CD4-positive, alpha-beta T cell treated with Interleukin-4 for 1 hour (primary cell): ENCODE measurements around the gene CBX8.

ENCODE experiments used
- DNase-seq, 2 donors: peaks; one replicate each; pipeline ENCODE4 v3.0.0-alpha.2; 2020 to 2022

Gene CBX8

DNA sequence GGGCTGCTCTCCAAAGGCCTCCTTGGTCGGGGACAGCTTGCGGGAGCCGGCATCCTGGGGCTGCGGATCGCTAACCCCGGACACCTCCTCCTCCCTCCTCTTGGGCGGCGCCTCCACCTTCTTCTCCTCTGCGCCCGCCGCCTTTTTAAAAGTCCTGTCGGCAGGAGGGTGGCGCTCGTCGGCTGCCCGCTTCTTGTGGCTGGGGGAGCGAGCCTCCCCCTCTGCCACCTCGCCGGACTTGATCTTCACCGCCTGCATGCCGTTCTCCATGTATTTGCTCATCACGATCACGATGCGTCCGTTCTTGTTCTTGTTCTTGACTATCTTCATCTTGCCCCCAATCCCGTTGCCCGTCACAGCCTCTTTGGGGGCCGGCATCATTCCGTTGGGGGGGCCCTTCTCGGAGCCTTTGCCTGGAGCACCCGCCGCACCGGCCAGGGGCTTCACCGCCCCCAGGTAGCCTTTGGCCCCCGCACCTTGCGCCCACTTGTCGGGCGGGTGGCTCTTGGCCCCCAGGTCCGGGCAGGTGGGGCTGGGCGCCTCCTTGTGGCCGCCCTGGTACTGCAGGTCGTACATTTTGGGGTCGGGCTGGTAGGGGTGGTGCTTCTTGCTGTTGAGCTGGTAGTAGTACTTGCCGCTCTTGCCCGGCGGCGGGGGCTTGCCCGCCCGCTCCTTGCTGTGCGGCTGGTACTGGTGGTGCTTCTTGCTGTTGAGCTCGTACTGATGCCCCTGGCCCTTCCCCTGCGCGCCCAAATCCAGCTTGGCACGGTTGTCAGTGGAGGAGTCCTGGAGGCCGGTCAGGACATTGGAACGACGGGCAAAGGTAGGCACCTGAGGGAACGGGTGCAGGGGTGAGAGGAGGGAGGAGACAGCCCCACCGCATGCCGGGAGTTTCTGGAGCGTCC lies 37.9 kb upstream of the CBX8 start:
- peak; percentile 49 to 63 for DNase-seq

DNA sequence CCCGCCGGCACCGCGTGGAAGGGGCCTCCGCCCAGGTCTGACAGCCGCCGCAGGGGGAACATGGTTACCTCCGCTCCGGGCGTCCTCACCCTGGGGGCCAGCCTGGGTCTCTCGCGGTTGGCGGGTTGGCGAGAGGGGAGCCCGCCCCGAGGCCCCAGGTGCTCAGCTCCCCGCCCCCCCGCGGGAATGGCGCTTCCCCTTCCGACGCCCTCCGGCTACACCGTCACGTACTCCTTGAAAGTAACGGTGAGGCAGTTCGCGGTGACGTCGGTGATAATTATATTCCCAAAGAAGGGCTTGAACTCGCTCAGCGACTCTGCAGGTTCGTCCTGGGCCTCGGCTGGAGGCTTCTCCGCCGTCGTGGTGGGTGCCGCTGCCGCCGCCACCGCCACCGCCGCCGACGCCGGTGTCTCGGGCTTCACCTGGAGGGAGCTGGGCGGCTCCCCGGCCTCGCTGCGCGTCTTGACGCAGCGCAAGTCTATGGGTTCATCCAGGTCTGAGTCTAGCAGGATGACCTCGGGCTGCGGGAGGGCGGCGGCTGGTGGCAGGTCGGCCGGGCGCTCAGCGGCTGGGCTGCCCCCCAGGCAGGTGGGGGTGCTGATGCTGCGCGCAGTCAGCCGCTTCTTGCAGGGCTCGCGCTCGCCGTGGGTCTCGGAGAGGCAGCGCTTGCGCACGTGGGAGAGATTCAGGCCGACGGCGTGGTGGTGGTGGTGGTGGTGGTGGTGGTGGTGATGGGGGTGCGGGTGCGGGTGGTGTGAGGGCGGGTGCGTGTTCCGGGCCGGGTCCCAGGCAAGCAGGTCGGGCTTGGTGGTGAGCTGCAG lies 37.1 kb upstream of the CBX8 start:
- DNase-seq, result no peak

DNA sequence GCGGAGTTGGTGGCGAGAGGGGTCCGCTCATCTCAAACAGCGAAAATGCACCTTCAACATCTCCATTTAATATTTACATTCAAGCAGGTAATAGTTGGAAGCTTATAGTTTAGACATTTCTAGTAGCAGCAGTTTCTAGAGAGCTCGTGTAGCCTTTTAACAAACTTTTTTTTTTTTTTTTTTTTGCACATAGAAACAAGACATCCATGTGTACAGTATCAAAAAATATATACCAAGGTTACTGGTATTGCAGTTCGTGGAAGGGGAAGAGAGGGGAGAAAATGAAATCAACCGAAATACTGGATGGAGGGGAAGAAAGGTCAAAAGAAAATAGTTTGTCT lies 36.2 kb upstream of the CBX8 start:
- DNase-seq, result no peak

DNA sequence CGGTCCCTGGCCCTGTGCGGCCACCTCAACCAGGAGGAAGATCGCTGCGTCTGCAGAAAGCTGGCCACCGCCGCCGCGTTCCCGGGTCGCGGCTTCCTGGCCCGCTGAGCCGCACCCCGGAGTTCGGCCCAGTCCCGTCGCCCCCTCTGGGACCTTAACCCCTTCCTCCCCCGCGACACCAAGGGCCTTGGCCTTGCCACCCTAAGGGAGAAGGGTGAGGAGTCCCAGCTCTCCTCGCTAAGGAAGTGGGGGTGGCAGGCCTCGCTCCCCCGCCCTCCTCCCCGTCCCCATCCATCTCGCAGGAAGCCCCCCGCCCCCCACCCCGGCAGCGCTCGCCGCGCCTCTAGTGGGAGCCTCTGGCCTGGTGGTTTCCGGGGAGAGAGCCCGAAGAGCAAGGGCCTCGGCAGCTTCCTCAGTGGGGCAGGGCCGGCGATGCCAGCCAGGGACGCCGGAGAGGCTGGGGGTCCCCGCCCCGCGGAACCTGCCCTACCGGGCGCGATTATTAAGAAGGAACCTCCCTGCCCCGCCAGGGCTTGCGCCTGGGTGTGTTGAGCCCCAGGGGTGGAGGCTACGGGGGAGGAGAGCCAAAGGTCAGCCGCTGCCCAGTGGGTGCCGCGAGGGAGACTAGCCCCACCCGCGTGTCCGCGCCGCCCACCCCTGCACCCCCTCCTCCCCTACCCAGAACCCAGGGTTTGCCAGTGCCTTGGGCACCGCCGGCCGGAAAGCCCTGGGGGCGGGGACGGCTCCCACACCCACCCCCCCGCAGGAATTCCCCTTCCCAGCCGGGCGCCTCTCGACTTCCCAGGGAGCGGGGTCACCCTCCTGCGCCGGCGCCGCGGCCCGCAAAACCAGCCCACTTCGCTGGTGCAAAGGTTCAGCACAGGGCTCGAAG lies 35.6 kb upstream of the CBX8 start:
- DNase-seq, result no peak

DNA sequence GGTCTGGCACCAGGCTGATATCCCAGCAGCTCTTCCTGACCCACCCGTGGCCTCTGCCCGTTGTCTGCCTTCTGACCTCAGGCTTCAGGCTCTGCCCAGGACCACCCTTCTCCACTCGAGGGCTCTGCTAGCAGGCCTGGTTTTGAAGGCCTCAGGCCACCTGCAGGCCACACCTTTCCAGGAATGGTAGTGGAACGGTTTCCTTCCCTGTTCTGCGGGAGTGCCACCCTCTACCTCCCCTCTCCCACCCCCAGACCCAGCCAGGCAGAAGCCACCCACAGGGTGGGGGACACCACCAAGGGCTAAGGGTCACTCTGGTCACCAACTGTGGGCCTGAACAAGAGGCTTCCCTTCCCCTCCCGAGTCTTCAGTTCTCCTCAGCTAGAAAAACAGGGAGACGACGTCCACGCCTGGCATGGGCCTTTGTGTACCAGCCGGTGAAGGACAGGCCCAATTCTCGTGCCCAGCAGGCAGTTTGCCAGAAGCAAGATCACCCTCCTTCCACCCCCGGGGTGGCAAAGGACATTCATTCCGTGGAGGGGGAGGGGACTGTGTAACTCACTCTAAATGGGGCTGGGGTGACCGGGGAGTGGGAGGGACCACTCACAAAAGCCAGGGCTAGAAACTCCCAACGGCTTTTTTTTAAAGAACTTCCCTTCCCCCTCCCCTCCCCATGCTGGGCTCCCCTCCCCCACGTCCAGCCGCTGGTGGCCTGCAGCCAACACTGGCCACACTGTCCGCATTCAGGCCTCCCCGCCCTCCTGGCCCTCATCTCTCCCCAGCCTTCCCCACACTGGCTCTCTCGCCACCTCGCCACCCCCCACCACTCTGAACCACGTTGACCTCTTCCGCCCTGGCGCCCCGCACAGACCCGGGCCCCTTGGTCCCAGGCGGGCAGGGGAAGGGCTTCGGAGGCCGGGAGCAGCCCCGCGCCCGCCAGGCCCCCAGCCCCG lies 34.7 kb upstream of the CBX8 start:
- DNase-seq, result no peak

DNA sequence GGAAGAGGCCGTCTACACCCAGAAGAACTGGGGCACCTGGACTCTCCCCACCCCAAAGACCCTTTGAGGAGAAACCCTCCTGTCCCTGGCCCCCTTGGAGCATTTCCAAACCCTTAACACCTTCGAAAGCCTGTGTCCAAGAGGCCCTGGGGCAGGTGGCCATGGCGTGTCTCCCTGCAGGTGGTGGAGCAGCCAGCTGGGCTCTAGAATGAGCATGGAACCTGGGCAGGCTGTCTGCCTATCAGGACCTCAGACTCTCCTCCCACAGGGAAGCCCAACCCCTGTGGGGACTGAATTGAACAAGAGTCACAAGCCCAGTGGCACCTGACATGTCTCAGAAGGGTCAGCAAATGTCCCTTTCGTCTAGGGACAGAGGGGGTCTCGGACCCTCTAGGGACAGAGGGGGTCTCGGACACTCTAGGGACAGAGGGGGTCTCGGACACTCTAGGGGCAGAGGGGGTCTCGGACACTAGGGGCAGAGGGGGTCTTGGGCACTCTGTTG lies 33.9 kb upstream of the CBX8 start:
- DNase-seq, result no peak

DNA sequence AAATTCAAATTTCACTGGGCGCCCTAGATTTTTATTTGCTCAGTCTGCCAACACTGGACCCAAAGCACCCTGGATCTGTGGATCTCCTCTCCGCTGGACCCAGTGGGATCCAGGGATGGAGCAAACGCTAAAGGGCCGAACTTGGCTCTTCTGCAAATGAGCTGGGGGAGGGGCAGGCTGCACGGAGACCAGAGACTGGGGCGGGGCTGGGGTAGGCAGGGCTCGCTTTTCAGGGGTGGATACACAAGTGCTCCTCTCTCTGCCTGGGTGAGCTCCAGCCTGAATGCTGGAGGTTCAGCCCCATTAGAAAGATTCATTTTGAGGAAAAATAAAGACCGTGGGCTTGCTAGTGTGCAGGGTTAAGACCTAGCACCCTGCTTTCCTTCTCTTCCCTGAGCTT lies 33.4 kb upstream of the CBX8 start:
- no peak for DNase-seq

DNA sequence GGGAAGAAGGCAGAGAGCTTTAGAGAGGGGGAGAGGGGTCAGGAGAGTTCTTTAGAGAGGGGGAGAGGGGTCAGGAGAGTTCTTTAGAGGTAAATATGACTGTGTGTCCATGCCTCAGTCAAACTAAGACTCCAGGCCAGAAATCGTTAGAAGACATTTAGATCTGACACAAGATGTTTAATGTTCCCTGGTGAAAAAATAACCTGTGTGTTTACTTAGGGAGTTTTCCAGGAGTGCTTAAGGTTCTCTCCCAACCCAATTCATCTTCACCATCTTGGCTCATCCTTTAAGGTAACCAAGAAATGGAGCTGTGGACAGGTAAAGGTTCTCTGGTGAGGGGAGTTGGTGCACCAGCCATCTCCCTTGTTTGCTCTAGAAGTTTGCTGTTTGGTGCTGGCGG lies 32.6 kb upstream of the CBX8 start:
- no peak for DNase-seq

DNA sequence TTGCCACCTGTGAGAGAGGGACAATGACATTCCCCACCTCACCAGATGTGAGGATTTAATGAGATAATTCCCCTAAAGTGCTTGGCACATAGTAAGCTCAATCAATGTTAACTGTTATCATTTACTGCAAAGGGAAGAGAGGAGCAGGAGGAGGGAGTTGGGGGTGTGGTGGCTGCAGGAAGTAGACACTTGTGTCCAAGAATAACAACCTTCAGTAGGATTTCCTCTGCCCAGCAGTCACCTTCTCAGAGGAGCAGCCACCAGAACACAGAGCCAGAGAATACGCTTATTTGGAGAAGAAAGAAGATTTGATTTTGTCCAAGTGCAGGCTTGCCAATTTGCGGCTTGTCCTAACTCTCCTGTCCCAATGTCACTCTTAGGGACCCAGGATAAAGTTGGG lies 32.1 kb upstream of the CBX8 start:
- DNase-seq, result no peak

DNA sequence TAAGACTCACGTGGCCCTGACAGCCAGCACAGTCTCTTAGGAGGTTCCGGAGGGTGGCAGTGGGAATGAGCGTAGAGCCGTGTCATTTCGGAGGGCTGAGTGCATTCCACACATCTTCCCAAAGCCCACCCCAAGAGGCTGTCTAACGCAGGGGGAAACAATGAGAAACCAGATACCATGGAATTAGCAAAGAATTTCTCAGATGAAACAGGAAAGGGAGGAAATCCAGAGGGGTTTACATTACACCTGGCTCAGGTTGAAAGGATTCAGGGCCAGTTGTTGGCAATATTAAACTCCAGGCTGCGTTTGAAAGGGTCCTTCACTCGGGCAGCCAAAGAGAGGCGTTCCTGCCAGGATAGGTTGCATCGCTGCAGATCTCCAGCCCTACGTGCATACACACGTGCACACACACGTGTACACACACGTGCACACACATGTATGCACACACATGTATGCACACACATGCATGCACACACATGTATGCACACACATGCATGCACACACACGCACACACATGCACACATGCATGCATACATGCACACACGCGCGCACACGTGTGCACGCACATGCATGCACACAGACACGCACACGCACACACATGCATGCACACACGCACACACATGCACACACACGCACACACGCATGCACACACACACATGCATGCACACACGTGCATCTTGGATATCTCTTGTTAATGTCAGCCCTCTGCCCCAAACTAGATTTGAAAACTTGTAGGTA lies 30.1 kb upstream of the CBX8 start:
- no peak for DNase-seq

DNA sequence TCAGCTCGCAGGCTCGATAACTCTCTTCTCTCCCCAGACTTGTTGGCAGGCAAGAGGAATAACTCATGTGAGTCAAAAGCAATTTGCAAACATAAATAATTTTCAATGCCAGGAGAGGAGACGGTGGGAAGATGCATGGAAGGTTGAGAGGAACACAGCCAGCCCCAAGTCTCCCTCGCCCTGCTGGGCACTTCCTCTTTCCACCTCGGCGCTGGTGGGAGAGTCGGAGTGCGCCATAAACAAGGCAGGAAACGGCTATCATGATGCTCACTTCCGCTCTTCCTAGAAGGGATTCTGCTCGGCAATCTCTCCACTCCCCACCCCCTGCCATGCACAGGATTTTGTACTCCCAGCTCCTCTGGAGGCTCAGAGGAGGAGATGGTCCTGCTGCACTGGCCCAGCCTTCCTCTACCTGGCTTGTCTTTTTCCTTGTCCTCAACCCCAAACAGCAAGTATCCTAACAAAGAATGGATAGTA lies 29.4 kb upstream of the CBX8 start:
- DNase-seq, result peak in 1 of 2 donors; percentile 42

DNA sequence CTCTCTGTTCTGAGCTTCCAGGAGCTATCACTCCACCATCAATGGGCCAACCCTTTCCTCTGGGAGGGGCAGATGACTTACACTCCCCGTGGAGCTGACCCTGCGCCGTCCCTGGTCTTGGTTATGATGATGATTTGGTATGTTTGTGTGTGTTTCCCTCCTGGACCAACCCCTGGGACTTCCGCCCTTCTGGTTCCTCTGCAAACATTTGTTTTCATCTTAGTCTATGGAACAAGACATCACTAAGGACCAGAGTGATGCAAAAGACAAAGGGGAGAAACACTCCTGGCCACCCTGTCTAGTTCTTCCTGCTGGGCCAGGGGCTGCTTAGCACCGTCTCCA lies 28.7 kb upstream of the CBX8 start:
- DNase-seq, result no peak

DNA sequence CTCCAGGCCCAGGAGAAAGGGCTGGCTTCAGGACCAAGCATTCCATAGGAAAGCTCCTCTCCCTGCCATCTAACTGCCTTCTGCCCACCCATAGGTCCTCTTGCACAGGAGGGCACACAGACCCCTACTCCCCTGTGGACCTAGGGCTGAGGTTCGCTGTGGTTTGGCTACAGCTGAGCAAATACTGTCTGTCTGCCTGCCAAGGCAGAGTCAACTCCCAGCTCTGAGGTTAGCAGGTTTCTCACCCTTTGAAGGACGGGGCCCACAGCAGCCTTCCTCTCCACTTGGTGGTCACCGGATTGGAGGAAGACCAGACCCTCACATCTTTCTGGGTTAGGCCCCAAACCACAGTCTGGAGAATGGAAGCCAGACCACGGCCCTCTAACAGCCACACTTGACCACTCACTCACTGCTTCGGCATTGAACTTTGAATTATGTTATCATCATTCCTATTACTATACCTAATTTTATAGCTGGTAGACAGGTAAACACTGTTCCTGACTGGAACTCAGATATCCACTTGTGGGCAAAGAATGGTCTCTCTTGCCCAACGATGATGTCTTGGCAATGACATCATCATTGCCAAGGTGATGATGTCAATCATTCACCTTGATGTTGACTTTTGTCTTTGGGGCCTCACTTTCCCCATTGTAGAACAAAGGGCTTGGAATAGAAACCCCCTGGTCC lies 28.2 kb upstream of the CBX8 start:
- DNase-seq, result no peak

DNA sequence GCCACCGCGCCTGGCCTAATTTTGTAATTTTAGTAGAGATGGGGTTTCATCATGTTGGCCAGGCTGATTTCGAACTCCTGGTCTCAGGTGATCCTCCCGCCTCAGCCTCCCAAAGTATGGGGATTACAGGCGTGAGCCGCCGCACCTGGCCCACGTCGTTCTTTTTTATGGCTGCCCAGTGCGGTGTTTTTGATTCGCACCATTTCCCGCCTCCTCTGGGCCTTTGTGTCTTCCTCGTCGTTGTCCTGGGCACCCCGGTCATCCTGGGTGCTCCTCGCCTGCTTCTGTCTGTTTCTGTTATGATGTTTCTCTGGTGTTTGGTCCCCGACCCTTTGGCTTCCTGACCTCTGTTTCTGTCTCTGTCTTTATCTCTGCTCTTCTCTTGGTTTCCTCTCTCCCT lies 27.4 kb upstream of the CBX8 start:
- no peak for DNase-seq

DNA sequence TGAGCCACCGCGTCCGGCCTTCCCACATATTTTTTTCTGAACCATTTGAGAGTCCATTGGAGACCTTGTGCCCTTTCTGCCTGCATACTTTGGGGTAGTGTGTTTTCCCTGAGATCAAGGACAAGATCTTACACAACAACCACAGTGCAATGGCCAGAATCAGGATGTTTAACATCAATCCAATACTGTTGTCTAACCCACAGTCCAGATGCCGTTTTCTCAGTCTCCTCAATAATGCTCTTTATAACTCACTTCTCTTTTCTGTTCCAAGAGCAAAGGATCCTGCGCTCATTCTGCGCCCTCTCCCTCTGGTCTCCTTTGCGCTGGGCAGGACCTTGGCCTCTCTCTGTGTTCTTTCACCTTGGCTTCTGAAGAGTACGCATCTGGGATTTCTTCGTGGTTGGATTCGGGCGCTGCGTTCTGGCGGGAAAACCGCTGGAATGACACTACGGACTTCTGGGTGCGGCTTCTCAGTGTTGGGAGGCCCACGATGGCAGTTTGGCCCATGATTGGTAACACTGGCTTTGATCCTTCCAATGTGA lies 25.8 kb upstream of the CBX8 start:
- no peak for DNase-seq

DNA sequence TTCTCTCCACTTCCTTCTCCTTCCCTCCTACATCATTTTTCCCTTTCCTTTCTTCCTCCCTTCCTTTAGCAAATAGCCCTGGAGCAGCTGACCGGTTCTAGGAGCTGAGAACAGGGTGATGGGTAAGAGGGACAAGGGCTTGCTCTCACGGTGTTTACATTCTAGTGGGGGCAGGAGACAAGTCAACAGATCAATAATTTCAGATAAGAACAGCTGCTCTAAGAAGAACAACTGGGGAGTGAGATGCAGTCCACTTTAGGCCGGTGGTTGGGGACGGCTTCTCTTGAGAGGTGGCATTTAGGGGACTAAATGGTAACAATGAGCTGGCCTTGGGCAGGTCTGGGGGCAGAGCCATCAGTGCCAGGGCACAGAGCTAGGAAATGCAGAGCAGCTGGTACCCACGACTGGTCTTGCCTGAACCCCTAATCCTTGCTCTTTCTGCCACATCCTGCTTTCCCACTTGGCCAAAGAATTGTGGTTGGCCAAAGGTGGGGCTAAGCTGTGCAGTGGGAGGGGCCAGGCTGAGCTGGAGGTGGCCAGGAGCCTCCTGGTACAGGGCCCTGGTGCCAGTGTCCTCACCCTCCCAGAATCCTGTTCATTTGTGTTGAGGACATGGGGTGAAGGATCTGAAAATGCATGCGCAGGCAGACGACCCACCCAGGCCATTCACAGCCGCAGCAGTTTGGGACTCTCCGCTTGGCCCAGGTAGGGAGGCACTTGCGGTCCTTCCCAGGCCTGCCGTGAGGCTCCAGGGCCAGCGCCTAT lies 24.6 kb upstream of the CBX8 start:
- no peak for DNase-seq

DNA sequence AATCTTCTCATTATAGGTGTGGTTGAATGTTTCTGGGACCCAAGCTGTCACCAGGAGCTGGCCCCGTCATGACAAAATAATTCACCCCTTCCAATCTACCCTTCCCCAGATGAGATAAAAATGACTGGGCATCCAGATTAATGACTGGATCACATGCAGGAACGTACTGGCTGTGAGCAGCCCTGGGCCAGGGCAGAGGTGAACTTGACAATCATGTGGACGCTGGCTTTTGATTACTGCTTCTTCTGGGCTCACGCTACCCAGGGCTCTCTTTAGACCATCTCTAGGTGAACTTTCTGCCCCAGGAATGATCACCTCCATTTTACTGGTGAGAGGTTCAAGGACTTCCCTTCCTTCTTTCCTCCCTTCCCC lies 24.1 kb upstream of the CBX8 start:
- DNase-seq, result no peak

DNA sequence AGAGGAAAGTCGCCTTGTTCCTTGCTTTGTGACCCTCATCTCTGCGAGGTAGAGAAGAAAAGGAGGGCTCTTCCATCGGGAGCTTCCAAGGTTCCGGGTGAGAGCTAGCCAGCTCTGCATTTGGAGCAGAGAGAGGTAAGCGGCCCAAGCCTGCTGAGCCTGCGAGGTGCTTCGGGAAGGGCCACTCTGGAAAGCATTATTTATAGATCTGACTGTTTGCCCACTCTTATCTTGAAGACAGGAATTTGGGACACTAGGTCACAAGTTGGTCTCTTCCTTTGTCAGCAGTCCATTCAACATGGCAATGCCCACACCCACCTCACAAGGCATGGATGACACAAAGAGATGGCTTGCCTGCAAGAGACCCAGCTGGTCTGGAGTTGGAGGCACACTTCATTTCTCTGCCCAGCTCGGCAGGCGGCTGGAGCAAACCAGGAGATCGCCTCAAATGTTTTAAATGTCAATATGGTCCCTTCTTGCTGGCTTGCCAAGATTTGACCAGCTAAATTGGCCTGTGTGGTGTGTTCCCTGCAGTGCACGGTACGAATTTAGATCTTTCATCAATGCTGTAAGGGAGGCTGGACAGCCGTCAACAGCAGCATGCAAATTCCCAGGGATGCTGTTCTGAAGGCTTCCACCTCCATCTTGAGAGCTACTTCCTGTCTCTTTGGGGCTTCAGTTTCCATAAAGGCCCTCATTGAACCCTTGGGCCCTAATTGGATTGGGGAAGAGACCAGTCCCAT lies 22.8 kb upstream of the CBX8 start:
- no peak for DNase-seq

DNA sequence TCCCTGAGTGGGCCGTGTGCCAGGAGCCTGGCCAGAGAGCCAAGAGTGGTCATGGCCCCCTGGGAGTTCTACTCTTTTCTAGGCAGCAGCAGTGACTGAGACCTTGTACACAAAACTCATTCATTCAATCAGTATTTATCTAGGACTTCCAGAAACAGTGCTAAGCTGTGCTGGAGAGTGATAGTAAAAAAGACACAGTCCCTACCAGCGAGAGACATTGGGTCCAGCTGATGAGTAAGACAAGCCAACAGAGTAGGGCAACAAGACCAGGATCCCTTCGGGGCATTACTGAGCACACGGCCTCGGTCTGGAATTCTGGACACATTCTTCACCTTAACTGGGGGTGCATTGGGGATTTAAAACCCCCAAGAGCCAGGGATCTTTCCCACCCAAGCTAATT lies 22.2 kb upstream of the CBX8 start:
- no peak for DNase-seq
